Keratinocyte (primary cell): ENCODE measurements around the gene CENPV. TPM values are rescaled to one million over a fixed set of nuclear protein-coding genes. Genes with fewer than 3 reads are reported as not detected.
"Not testable (repeated sequence)": the region's sequence is repeated elsewhere in the genome, so short reads cannot be mapped to it uniquely, and the experiment has no call there.

Source experiments
- DNase-seq: peaks from one replicate; pipeline ENCODE4 v3.0.0-alpha.2; 2011; ENCODE audit warnings: low read depth, missing footprints, low spot score
- FAIRE-seq: peaks from 2 replicates; lab custom pipeline; 2011; peaks lifted over from hg19 to GRCh38; lab: Jason Lieb, UNC
- H2AFZ ChIP-seq: 2 replicates; pipeline ENCODE4 v1.6.0; 2012; ENCODE audit warnings: low read length, control low read depth, inconsistent platforms; ENCODE audit not compliant: control insufficient read depth
- H3K27ac ChIP-seq: 2 replicates; pipeline ENCODE4 v1.5.1; 2011; ENCODE audit warnings: low read length; ENCODE audit not compliant: control insufficient read depth, insufficient read depth
- H3K27me3 ChIP-seq: 3 replicates; pipeline ENCODE4 v1.6.0; 2011; ENCODE audit warnings: low read length; ENCODE audit not compliant: control insufficient read depth, insufficient read depth; ENCODE audit errors: extremely low read depth
- H3K36me3 ChIP-seq, 2 experiments: 2 replicates in 1 of 2; 3 replicates in 1 of 2; pipeline ENCODE4 v1.5.1; 2011; ENCODE audit warnings: low read length in 2 of 2, mild to moderate bottlenecking in 1 of 2; ENCODE audit not compliant: control insufficient read depth in 2 of 2, insufficient read depth in 2 of 2; ENCODE audit errors: extremely low read depth in 1 of 2
- H3K4me1 ChIP-seq: 3 replicates; pipeline ENCODE4 v1.5.1; 2011; ENCODE audit warnings: low read length; ENCODE audit not compliant: control insufficient read depth, insufficient read depth; ENCODE audit errors: extremely low read depth
- H3K4me2 ChIP-seq: 3 replicates; pipeline ENCODE4 v1.6.0; 2011; ENCODE audit warnings: low read depth, low read length; ENCODE audit not compliant: control insufficient read depth, insufficient read depth; ENCODE audit errors: extremely low read depth
- H3K4me3 ChIP-seq, 3 experiments: fragments of 200-600 bp in 1 of 3; sonication (generic) in 1 of 3; 2 replicates in 2 of 3; 3 replicates in 1 of 3; pipeline ENCODE4 v1.5.1; 2011 to 2016; ENCODE audit warnings: low read length in 3 of 3, mild to moderate bottlenecking in 3 of 3, control low read depth in 2 of 3, inconsistent platforms in 1 of 3, low read depth in 1 of 3, mixed read lengths in 1 of 3, mixed run types in 1 of 3, moderate library complexity in 1 of 3; ENCODE audit not compliant: control insufficient read depth in 2 of 3, insufficient read depth in 2 of 3; ENCODE audit errors: extremely low read depth in 1 of 3
- H3K79me2 ChIP-seq: 2 replicates; pipeline ENCODE4 v1.6.0; 2012; ENCODE audit warnings: low read length; ENCODE audit not compliant: control insufficient read depth, insufficient read depth
- H3K9ac ChIP-seq: 3 replicates; pipeline ENCODE4 v1.6.0; 2011; ENCODE audit warnings: low read length; ENCODE audit not compliant: control insufficient read depth, insufficient read depth; ENCODE audit errors: extremely low read depth
- H3K9me1 ChIP-seq: 3 replicates; pipeline ENCODE4 v1.6.0; 2011; ENCODE audit warnings: low read length; ENCODE audit not compliant: control insufficient read depth, insufficient read depth; ENCODE audit errors: extremely low read depth
- H3K9me3 ChIP-seq: 2 replicates; pipeline ENCODE4 v1.5.1; 2012; ENCODE audit warnings: low read depth, low read length; ENCODE audit not compliant: control insufficient read depth
- H4K20me1 ChIP-seq: 3 replicates; pipeline ENCODE4 v1.6.0; 2011; ENCODE audit warnings: low read length; ENCODE audit not compliant: control insufficient read depth, insufficient read depth; ENCODE audit errors: extremely low read depth
- EZH2 ChIP-seq: IDR thresholded peaks from one replicate; pipeline ENCODE4 v1.6.1; 2012; ENCODE audit warnings: inconsistent platforms, mild to moderate bottlenecking, low read length, moderate library complexity
- dilution Hi-C: fragments of 300-500 bp; cut with MboI; formaldehyde crosslinking; loops from one replicate; pipeline ENCODE4 v1.7.0; 2020; ENCODE audit warnings: low sequenced_read_pairs; ENCODE audit not compliant: extremely low pct_ligation_motif_present
- polyA plus RNA-seq, 5 experiments: library from polyadenylated mRNA; depleted of rRNA in 3 of 5; stranded (reverse) in 3 of 5; stranded (forward) in 1 of 5; unstranded in 1 of 5; fragments of >200 nt; gene quantifications; 1 replicate in 1 of 5; 2 replicates in 3 of 5; 3 replicates in 1 of 5; pipeline versions ENCODE4 v1.2.1 to v1.2.3, GENCODE V29; 2011 to 2012; ENCODE audit warnings: missing spikeins in 2 of 5, low read depth in 1 of 5, low replicate concordance in 1 of 5
- TF ChIP-seq, protein P1 (sequence below), 3 experiments: IDR thresholded peaks in 1 of 3; conservative IDR thresholded peaks in 1 of 3; optimal IDR thresholded peaks in 1 of 3; 2 replicates in 2 of 3; 3 replicates in 1 of 3; pipeline versions ENCODE3 to v1.5.1; 2011; ENCODE audit warnings: low read length in 3 of 3, mild to moderate bottlenecking in 3 of 3, moderate library complexity in 2 of 3, control low read depth in 1 of 3, inconsistent platforms in 1 of 3; ENCODE audit not compliant: insufficient read depth in 2 of 3; ENCODE audit errors: extremely low read depth in 1 of 3

Gene CENPV
- polyA plus RNA-seq, 1 donor (not counting 4 experiments of a cell fraction or from before 2014, with no cell fraction given): 1.5 TPM

- Histone ChIP-seq H3K9ac (no peak overlapping the region), H3K36me3 (no peaks in the 10 kb centered on the region), H3K79me2 (no peaks in the 10 kb centered on the region), H3K27ac (no peak overlapping the region), H3K4me3 (no peak overlapping the region), H3K4me2 (no peak overlapping the region), H3K9me3 (no peaks in the 10 kb centered on the region), H3K4me1 (peaks cover 7% of the 10 kb centered on the region), H4K20me1 (no peaks in the 10 kb centered on the region), H3K27me3 (no peaks in the 10 kb centered on the region), H3K9me1 (no peaks in the 10 kb centered on the region), H2AFZ (no peak overlapping the region)
- no peak for DNase-seq
- dilution Hi-C loops: no loop called here
- no peak for TF ChIP-seq EZH2
- TF ChIP-seq, protein P1, sequence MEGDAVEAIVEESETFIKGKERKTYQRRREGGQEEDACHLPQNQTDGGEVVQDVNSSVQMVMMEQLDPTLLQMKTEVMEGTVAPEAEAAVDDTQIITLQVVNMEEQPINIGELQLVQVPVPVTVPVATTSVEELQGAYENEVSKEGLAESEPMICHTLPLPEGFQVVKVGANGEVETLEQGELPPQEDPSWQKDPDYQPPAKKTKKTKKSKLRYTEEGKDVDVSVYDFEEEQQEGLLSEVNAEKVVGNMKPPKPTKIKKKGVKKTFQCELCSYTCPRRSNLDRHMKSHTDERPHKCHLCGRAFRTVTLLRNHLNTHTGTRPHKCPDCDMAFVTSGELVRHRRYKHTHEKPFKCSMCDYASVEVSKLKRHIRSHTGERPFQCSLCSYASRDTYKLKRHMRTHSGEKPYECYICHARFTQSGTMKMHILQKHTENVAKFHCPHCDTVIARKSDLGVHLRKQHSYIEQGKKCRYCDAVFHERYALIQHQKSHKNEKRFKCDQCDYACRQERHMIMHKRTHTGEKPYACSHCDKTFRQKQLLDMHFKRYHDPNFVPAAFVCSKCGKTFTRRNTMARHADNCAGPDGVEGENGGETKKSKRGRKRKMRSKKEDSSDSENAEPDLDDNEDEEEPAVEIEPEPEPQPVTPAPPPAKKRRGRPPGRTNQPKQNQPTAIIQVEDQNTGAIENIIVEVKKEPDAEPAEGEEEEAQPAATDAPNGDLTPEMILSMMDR (optimal IDR thresholded peaks at IDR 0.05 in 1 of 3, IDR thresholded peaks at IDR 0.05 in 1 of 3, conservative IDR thresholded peaks at IDR 0.05 in 1 of 3; ENCODE audit: extremely low read depth in 1 of 3, insufficient read depth in 2 of 3, low read length in 3 of 3): no peak
- no peak for FAIRE-seq
Observed at GRCh38 chr17:16297367-16298139, 55.7 kb downstream of the CENPV start.

DNA sequence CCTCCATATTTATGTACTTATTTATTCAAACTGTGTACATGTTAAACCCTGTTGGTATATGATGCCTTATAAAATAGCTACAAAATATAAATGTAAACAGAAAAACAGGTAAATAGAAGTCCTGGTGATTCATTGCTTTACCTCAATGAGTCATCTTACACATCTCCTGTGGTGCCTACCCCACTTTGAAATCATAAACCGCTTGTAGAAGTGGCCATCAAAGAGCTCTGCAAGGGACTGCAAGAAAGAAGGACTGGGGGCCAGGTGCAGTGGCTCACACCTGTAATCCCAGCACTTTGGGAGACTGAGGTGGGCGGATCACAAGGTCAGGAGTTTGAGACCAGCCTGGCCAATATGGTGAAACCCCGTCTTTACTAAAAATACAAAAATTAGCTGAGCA lies 57.2 kb downstream of the CENPV start:
- FAIRE-seq, H3K36me3 ChIP-seq: not testable (repeated sequence)

More for the DNA sequence above, 57.2 kb downstream of the CENPV start:
- DNase-seq, H3K79me2 ChIP-seq, H2AFZ ChIP-seq, H3K4me3 ChIP-seq, dilution Hi-C loops, H4K20me1 ChIP-seq, H3K4me2 ChIP-seq, H3K27ac ChIP-seq, H3K27me3 ChIP-seq, H3K9me3 ChIP-seq, H3K9ac ChIP-seq, H3K9me1 ChIP-seq, H3K4me1 ChIP-seq: not testable (repeated sequence)
